ENCODE measurements around the gene SARS1.

Gene SARS1

DNA sequence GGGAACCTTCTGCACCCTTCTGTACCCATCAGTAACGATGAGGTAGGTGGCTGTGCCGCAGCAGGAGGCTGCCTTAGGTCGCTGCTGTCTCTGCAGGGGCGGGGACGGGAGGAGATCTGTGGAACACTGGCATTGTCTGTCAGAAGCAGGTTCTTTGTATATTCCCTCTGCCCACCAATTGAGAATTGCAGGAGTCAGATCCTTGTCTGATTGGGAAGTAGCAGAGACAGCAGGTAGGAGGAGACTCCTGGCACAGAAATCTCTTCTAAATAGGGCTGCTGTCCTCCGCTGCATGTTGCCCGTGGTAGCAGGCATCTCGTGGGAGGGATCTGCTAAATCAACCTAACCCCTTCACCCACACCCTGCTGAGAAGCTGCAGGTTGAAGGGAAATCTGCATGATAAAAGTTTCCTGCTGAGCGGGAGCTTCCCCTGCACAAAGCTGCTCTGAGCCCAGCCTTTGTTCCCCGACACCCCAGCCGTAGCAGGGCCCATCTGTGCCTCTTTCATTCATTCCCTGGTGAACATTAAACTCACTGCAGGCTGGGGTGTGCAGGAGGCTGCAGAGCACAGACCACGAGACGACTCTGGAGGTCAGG is 15.9 kb downstream of the SARS1 start:
- DNase-seq, result no peak

DNA sequence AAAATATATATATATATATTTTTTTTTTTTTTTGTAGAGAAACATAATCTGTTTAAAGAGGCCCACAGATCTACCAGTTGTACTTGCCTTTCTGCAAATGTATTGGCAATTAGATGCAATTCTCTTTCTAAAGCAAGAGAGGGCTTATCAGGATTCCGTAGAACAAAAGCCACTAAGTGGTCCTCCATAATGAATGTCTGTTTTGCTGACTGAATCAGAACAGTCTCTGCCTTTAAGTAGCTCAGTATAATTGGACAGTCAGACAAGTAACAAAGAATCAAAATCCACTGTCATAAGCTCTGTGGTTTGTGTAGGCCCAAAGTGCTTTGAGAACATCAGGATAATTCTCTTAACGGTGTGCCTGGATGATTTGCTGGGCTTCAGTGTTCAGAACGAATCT is 17.3 kb downstream of the SARS1 start:
- no peak for DNase-seq

DNA sequence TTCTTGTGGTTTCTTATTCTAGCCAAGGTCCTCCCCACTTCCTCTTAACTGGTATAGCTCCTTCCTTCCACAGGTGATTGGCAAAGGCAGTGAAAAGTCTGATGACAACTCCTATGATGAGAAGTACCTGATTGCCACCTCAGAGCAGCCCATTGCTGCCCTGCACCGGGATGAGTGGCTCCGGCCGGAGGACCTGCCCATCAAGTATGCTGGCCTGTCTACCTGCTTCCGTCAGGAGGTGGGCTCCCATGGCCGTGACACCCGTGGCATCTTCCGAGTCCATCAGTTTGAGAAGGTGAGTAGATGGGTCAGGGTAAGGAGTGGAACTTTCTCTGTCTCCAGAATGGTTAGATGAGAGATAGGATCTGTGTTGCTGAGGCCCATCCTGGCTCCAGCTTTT is 21.4 kb downstream of the SARS1 start:
- no peak for DNase-seq

DNA sequence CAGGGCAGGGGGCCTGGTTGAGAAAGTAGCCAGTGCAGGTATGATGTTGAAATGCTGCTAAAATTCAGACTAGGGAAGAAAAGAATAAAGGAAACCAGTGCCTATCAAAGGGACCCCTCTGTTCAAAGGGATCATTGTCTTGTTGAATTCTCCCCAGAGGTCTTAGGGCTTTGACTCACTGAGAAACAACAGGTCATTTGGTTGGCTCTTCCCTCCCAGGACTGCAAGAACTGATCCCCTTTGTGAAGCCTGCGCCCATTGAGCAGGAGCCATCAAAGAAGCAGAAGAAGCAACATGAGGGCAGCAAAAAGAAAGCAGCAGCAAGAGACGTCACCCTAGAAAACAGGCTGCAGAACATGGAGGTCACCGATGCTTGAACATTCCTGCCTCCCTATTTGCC is 23.8 kb downstream of the SARS1 start:
- DNase-seq, result no peak

DNA sequence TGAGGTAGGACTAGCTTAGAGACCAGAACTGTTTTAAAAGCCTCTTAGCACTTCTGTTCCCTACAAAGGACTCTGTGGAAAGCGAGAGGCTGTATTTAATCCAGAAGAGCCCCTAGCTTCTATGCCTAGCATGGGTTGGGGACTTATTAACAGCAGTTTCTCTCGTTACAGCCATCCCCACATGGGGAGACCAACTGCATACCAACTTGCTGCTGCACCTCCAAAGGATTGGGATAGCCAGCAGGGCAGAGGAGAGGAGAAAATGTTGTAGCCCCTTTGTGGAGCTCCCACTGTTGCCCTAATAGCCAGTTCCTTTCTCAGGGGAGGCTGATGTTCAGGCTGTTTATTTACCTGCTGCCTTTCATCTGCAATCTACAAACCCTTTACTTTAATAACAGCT is 24.7 kb downstream of the SARS1 start:
- no peak for DNase-seq

DNA sequence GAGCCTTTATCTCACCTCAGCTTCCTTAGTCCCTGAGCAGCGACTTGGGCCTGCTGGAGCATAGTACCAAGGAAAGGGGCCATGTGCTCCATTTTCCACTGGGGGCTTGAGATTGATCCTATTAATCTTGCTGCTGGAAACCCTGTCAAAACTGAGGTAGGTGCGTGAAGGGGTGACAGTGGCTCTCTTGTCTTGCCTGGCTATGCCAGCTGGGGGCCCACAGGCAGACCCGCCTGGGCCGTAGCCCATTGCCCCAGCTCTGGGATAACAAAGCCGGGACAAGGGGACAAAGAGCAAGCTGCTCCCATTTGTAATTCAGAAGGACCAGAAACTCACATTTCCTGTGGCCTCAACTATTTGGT is 25.3 kb downstream of the SARS1 start:
- no peak for DNase-seq

DNA sequence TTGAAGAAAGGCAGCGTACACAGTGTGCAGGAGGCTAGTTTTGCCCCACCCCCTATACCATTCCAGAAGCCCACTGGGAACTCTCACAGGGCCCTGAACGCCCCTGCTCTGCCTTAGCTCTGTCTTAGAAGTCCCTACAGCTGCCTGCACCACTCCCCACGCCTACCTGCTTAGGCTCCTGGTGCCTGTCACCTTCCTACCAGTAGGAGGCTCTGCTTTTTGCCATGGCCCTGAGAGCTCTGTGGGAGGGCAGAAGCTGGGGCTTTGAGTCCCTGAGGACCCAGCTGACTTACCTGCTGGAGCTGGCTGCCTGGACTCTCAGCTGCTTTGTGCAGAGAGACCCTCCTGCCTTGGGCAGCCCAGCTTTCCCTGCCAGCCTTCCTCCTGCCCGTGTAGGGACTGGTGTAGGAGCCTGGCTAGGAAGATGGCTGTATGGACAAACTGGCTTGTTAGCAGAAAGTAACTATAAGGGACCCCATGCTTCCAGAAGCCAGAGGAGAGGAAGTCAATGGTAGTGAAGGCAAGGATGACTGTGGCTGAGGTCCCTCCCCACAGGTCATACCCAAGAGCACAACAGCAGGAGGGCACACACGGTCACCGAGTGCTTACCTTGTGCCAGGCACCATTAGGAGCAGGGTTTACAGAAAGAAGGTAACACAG is 25.8 kb downstream of the SARS1 start:
- DNase-seq, result peak in 1 of 2 donors; percentile 32

DNA sequence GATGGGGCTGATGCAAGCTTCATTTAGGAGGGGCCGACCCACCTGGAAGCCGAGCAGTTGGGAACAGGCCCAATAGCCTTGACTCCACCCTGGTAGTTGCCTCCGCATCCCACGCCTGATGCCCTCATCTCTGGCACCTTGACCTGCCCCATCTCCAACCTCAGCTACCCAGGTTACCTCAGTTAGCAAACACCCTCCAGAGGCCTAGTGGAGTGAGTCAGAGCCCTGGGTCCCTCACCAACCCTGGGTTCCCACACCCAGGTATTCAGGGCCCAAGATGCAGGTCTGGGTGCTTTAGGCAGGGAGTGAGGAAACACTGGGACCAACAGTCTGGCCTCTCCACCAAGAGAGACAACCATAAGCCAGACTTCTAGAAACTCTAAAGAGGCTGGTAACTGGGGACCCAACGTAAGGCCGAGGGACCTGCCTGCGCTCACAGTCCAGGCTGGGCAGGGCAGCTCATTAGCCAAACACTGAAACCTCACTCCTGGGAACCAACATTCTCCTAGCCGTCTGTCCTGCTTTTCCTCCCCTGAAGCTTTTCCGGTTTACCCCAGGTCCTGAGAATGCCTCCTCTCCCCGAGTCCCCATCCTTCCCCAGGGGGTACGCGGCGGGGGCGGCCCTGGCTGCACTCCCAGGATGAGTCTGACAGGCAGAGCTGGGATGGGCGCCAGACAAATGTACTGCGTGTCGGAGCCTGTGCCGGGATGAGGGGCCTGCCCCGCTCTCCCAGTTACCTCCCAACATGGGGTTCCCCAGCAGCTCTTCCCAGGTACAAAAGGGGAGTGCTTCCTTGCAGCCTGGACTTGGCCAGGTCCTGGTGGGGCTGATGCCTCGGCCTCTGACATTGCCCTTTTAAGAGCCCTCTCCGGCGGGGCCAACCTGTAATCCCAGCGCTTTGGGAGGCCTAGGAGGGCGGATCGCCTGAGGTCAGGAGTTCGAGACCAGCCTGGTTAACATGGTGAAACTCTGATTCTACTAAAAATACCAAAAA is 26.7 kb downstream of the SARS1 start:
- DNase-seq, result peak in 1 of 2 donors; percentile 23

DNA sequence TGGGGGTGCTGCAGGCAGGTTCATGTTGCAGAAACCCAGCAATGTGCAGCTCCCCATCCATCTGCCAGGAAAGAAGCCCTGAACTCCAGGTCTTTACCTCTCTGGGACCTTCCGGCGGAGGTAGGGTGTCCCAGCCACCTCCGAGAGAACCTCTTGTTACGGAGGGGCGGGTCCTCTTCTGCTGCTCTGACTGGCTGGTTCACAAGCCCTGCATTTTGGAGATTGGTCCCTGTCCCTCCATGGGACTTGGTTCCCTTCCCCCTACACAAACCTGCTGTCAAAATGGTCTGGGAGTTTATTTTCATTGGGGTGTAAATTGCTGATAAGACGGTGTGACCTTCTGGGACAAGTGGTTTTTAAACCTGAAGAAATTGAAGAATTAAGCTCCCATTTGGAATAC is 27.6 kb downstream of the SARS1 start:
- DNase-seq, result no peak

DNA sequence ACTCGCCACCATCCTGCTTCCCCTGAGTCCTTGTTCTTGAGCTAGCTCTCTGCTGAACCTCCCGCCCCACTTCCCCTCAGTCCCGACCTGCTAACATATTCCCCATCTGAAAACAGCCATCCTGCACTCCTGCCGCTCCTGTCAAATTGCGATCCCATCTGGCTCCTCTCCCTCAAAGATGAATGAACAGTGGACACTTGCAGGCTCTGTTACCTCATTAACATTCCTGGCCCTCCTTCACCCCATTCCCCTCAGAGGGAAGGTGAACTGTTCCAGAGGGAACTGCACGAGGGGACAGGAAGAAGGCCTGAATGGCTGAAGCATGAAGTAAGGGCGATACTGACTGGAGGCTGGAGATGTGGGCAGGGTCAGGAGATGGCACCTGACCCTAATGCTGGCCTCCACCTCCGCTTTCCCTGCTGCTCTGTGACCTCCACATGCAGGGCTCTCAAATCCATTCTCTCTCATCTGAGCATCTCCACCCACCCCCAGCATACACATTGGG is 28.2 kb downstream of the SARS1 start:
- no peak for DNase-seq

DNA sequence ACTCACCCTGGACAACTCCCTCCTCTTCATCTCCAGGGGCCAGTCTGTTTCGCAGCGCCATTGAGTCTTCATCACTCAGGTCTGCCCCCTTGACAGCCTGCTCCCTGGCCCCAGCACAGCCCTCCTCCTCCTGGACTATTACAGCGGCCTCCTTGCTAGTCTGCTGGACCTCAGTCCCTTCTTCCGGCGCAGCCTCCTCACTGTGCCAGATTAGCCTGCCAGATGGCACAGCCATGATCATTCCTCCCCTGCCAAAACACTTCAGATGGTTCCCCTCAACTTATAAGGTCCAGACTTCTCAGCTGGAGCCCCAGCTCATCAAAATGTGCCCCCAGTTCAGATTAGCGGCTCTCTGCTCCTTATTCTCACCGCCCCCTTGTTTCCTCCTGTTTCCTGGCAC is 28.7 kb downstream of the SARS1 start:
- no peak for DNase-seq

DNA sequence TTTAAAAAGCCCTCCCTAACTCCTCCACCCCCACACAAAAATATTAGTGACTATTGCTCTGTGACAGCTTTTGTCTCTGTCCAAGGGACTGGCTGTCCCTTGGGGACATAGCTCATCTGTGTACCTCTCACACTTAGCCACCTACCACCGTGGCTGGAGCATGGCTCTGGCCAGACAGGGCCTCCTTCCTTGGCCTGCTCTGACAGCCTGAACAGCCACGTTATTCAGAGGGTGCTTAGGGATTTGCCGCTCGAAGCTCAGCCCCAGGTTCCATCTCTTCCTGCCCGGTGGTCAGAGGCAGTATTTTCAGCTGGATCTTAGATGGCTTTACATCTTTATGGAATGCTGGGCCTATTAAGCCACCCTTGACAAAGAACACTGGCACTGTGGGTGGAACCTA is 29.5 kb downstream of the SARS1 start:
- DNase-seq, result no peak

DNA sequence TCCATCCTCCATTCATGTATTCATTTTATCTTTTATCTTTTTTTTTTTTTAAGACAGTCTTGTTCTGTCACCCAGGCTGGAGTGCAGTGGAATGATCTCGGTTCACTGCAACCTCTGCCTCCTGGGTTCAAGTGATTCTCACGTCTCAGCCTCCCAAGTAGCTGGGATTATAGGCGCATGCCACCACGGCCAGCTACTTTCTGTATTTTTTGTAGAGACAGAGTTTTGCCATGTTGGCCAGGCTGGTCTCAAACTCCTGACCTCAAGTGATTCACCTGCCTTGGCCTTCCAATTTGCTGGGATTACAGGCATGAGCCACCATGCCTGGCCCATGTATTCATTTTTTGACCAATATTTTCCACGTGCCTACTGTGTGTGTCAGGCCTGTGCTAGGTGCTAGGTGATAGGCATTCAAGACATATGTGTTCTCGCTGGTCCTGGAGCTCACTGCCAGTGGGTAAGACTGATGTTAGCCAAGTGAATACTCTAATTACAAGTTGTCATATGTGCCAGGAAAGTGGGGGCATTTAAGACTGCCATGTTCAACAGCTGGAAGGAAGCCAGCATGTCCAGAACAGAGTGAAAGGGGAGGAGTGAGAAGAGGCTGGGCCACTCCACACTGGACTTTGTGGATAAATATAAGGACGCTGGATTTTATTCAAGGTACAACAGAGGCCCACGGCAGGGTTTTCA is 30.3 kb downstream of the SARS1 start:
- no peak for DNase-seq

DNA sequence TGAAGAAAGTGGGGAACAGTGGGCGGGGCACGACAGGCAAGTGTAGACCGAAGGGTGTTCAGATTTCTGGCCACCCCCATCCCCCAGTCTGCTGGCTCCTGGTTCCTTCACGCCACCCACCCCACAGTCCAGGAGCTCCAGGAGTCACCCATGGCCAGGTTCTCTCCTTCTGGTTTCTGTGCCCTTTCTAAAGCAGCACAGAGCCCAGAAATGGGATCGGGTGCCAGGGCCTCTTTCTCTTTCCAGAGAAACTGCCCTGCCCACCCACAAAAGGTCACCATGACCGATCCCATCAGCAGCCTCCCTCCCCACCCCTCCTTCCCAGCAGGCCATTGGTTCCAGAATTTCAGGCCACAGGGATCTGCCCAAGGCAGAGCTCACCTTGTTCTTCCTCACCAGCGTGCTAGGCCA is 32.4 kb downstream of the SARS1 start:
- no peak for DNase-seq

DNA sequence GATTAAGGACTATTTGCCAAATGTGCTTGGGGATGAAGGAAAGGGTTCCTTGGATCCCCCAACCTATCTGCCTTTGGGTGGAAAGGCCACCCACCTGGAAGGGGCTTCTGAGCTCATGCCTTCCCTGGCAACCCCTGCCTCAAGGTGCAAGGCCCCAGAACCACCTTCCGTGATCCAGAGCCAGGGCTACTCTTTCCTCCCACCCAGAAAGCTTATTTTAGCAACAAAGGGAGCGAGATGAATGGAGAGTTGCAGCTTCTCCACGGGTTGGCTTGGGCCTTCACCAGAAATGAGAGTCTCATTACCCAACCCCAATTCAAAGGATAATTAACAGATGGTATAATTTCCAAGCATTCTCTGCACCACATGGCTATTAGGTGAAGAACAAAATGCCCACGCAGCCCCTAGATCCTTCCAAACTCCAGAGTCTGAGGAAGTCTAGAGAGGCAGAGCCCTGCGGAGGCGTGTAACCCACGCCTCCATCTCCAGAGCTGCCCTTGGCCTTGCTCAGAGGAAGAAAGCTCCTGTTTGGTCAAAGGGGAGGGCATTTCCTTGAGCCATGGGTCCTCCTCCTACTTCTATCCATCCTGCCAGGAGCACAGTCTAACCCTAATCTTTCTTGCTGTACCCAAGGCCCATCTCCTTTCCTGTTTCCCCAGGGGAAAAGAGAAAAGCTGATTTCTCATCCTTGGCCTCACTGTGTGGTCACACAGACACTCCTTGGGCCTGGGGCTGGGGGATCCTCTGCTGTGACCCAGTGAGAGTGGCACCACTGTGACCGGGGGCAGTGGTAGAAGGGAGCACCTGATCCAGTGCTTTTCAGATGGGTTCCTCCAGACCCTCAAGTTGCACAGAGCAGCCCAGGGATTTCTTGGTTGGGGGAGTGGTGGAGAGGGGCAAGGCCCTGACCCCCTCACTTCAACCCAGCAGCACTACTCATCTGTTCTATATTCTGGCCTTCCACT is 34.0 kb downstream of the SARS1 start:
- DNase-seq, result no peak

DNA sequence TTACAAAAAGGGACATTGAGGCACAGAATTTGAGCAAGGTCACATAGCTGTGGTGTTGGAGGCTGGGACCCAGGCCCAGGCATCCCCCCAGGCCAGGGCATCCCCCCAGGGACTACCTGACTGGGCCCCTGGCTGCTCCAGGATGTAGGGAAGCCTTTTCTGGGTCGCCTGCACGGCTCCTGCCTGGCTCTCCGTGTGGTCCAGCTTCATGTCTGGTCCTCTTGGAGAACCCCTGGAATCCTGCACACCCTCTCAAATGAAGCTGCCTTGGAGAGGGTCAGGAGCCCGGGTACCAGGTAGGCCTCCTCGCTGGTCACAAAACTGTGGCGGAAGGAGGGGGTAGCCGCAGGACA is 34.7 kb downstream of the SARS1 start:
- no peak for DNase-seq

DNA sequence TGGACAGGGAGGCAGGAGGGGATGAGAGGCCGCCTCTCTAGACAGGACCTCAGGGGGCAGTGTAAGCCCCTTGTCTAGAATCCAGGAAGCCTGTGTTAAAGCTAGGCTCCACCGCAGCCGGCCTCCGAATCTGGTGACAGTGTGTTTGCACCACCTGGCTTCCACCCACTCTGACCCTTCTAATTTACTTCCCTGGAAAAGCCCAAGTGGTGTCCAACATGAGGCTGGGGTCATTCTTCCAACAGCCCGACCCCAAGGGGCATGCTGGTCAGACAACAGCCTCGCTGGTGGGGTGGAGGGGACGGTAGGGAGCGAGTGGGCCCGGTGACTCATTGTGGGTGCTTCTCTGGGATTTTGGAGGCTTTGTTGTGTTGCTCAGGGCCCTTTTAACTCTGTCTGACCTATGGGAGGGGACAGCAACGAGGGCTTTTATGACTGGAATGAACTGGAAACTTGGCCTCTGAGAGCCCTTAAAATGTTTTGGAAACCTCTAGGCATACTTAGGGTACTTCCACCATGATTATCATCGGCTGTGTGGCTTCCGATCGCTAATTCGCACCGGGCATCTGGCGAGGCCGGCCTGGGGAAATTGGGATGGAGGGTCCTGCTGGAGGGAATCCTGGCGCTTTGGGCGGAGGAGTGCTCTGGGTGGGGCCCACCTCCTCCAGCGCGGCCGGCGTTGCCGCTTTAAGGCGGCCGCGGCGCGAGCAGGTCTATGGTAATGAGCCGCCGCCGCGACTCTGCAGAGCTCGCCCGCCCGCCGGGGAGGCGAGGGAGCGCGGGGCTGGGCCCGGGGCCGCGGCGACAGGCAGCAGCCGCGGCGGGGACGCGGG is 35.3 kb downstream of the SARS1 start, which contains the start of gene CELSR2:
TSS of gene CELSR2 (plus strand) at position 743 of the 833 bp plus-strand sequence. CDS start 541 bp downstream, outside the sequence.
- DNase-seq, result peak; percentile 54 to 61

DNA sequence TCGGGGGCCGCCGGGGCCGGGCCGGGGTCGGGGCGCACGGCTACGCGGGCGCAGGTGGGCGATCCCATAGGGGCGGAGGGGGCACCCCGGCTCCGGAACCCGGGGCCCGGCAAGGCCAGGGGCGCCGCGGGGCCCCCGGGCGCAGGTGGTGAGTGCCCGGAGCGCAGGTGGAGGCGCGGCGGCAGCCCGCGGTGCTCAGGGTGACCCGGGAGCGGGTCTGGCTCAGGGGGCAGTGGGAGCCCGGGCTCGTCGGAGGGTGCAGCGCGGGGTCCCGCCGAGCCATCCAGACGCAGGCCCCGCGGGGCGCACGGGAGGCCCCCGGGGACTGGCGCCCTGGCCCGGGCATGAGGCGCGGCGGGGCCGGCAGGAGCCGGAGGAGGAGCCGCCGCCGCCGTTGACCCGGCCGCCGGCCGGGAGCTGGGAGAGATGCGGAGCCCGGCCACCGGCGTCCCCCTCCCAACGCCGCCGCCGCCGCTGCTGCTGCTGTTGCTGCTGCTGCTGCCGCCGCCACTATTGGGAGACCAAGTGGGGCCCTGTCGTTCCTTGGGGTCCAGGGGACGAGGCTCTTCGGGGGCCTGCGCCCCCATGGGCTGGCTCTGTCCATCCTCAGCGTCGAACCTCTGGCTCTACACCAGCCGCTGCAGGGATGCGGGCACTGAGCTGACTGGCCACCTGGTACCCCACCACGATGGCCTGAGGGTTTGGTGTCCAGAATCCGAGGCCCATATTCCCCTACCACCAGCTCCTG is 36.1 kb downstream of the SARS1 start:
- no peak for DNase-seq

DNA sequence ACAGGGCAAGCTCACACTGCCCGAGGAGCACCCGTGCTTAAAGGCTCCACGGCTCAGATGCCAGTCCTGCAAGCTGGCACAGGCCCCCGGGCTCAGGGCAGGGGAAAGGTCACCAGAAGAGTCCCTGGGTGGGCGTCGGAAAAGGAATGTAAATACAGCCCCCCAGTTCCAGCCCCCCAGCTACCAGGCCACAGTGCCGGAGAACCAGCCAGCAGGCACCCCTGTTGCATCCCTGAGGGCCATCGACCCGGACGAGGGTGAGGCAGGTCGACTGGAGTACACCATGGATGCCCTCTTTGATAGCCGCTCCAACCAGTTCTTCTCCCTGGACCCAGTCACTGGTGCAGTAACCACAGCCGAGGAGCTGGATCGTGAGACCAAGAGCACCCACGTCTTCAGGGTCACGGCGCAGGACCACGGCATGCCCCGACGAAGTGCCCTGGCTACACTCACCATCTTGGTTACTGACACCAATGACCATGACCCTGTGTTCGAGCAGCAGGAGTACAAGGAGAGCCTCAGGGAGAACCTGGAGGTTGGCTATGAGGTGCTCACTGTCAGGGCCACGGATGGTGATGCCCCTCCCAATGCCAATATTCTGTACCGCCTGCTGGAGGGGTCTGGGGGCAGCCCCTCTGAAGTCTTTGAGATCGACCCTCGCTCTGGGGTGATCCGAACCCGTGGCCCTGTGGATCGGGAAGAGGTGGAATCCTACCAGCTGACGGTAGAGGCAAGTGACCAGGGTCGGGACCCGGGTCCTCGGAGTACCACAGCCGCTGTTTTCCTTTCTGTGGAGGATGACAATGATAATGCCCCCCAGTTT is 36.9 kb downstream of the SARS1 start:
- no peak for DNase-seq
